HCT116 (cell line): ENCODE results near the gene LRRTM2. TPM values are rescaled to one million over a fixed set of nuclear protein-coding genes. Genes with fewer than 3 reads are reported as not detected.

ENCODE experiments used
- ATAC-seq: fragments of 200-7000 bp; cut with Tn5 transposase; 2 replicates; pipeline ENCODE4 v1.9.1; 2020; ENCODE audit warnings: mild to moderate bottlenecking, moderate library complexity
- BruUV-seq: library from RNA; stranded (reverse); fragments of 400-500 nt; replicated peaks from 2 replicates; lab custom pipeline; 2021; lab: Mats Ljungman, UMichigan
- CTCF ChIA-PET: fragments of 300-600 bp; sonication (Branson Sonifier 250); formaldehyde crosslinking; loops from one replicate; lab custom pipeline; 2021; ENCODE audit warnings: antibody characterized with exemption; lab: Charles Lee
- POLR2A ChIA-PET: fragments of 300-600, 350-600 bp; sonication (Branson Sonifier 250); formaldehyde crosslinking; loops from one replicate; lab custom pipeline; 2021; ENCODE audit warnings: antibody characterized with exemption; lab: Charles Lee
- RAD21 ChIA-PET, 2 experiments: fragments of 300-600 bp; sonication (Branson Sonifier 250); formaldehyde crosslinking; loops; one replicate each; lab custom pipeline; 2023; ENCODE audit warnings: low total read pairs in 2 of 2; ENCODE audit not compliant: uncharacterized antibody in 2 of 2, unreplicated experiment in 2 of 2, low non-redundant PET in 1 of 2; lab: Charles Lee
- DNase-seq: peaks from one replicate; pipeline ENCODE4 v3.0.0-alpha.2; 2010; ENCODE audit warnings: low read depth, low spot score
- H2AFZ ChIP-seq: fragments of 200-600 bp; shearing (Covaris generic), sonication (generic); 2 replicates; pipeline ENCODE4 v1.6.1; 2017; ENCODE audit warnings: low read depth, mixed run types, mixed read lengths, antibody characterized with exemption, low read length; ENCODE audit not compliant: poor library complexity, severe bottlenecking
- H3K27ac ChIP-seq: 2 replicates; pipeline ENCODE4 v1.5.1; 2012; ENCODE audit warnings: low read depth, low read length
- H3K27me3 ChIP-seq: fragments of 200-600 bp; sonication (generic); 2 replicates; pipeline ENCODE4 v1.6.1; 2016; ENCODE audit warnings: mixed run types, low read length, mixed read lengths; ENCODE audit not compliant: insufficient read depth
- H3K36me3 ChIP-seq, 2 experiments: fragments of 200-500 bp in 1 of 2; fragments of 200-600 bp in 1 of 2; sonication (Bioruptor generic) in 1 of 2; sonication (generic) in 1 of 2; 2 replicates each; pipeline versions ENCODE4 v1.5.1 to v1.6.1; 2014 to 2016; ENCODE audit warnings: low read length in 2 of 2, inconsistent platforms in 1 of 2, mixed read lengths in 1 of 2, mixed run types in 1 of 2; ENCODE audit not compliant: insufficient read depth in 2 of 2, control insufficient read depth in 1 of 2
- H3K4me1 ChIP-seq, 2 experiments: fragments of 200-600 bp in 1 of 2; sonication (generic) in 1 of 2; 2 replicates each; pipeline versions ENCODE4 v1.5.1 to v1.6.1; 2012 to 2017; ENCODE audit warnings: low read length in 2 of 2, inconsistent platforms in 1 of 2, mild to moderate bottlenecking in 1 of 2, mixed read lengths in 1 of 2, mixed run types in 1 of 2, moderate library complexity in 1 of 2; ENCODE audit not compliant: insufficient read depth in 2 of 2, control insufficient read depth in 1 of 2
- H3K4me2 ChIP-seq: fragments of 200-600 bp; sonication (generic); 2 replicates; pipeline ENCODE4 v1.6.1; 2017; ENCODE audit warnings: mixed run types, low read length, mixed read lengths
- H3K4me3 ChIP-seq, 2 experiments: fragments of 200-600 bp in 1 of 2; sonication (generic) in 1 of 2; replicated peaks in 1 of 2; 2 replicates each; pipeline ENCODE4 v1.5.1; 2011 to 2016; ENCODE audit warnings: low read length in 2 of 2, control low read depth in 1 of 2, low read depth in 1 of 2, mild to moderate bottlenecking in 1 of 2, mixed read lengths in 1 of 2, mixed run types in 1 of 2
- H3K79me2 ChIP-seq: fragments of 200-600 bp; sonication (generic); 2 replicates; pipeline ENCODE4 v1.6.1; 2017; ENCODE audit warnings: mild to moderate bottlenecking, mixed run types, low read length, moderate library complexity, mixed read lengths; ENCODE audit not compliant: insufficient read depth
- H3K9ac ChIP-seq: fragments of 200-600 bp; sonication (generic); 2 replicates; pipeline ENCODE4 v1.6.1; 2016; ENCODE audit warnings: low read length, mixed read lengths
- H3K9me2 ChIP-seq: fragments of 200-600 bp; sonication (generic), shearing (Covaris generic); 2 replicates; pipeline ENCODE4 v1.6.1; 2017; ENCODE audit warnings: mixed run types, mild to moderate bottlenecking, moderate library complexity; ENCODE audit not compliant: insufficient read depth
- H3K9me3 ChIP-seq, 2 experiments: fragments of 200-500 bp in 1 of 2; fragments of 200-600 bp in 1 of 2; sonication (Bioruptor generic) in 1 of 2; sonication (generic) in 1 of 2; 2 replicates each; pipeline ENCODE4 v1.6.1; 2014 to 2017; ENCODE audit warnings: low read length in 2 of 2, mixed read lengths in 2 of 2, inconsistent platforms in 1 of 2, low read depth in 1 of 2, mild to moderate bottlenecking in 1 of 2, mixed run types in 1 of 2, moderate library complexity in 1 of 2; ENCODE audit not compliant: control insufficient read depth in 1 of 2, insufficient read depth in 1 of 2
- H4K20me1 ChIP-seq: fragments of 200-600 bp; sonication (generic), shearing (Covaris generic); 2 replicates; pipeline ENCODE4 v1.6.1; 2017; ENCODE audit warnings: mixed run types, mild to moderate bottlenecking, moderate library complexity; ENCODE audit not compliant: insufficient read depth
- EGR1 ChIP-seq: IDR thresholded peaks from 2 replicates; pipeline ENCODE4 v1.6.1; 2012; ENCODE audit warnings: low read depth
- ELF1 ChIP-seq: IDR thresholded peaks from 2 replicates; pipeline ENCODE4 v1.6.1; 2012; ENCODE audit warnings: low read depth, borderline replicate concordance
- EZH2 ChIP-seq: fragments of 200-600 bp; sonication (generic); IDR thresholded peaks from 2 replicates; pipeline ENCODE4 v1.6.1; 2017; ENCODE audit warnings: antibody characterized with exemption, mixed run types
- EZH2phosphoT487 ChIP-seq: fragments of 200-600 bp; IDR thresholded peaks from 2 replicates; pipeline ENCODE4 v1.6.1; 2018; ENCODE audit warnings: antibody characterized with exemption, borderline replicate concordance
- JUND ChIP-seq: IDR thresholded peaks from 2 replicates; pipeline ENCODE4 v1.6.1; 2012
- MAX ChIP-seq: IDR thresholded peaks from 2 replicates; pipeline ENCODE4 v1.6.1; 2012
- POLR2AphosphoS5 ChIP-seq: IDR thresholded peaks from 2 replicates; pipeline ENCODE4 v1.6.1; 2011; ENCODE audit warnings: mild to moderate bottlenecking, low read depth, low read length, moderate library complexity
- RAD21 ChIP-seq: IDR thresholded peaks from 2 replicates; pipeline ENCODE4 v1.6.1; 2012; ENCODE audit warnings: low read depth, mild to moderate bottlenecking
- SIN3A ChIP-seq: IDR thresholded peaks from 2 replicates; pipeline ENCODE4 v1.6.1; 2012; ENCODE audit warnings: low read depth
- SP1 ChIP-seq: IDR thresholded peaks from 2 replicates; pipeline ENCODE4 v1.6.1; 2012; ENCODE audit warnings: low read depth
- SRF ChIP-seq: IDR thresholded peaks from 2 replicates; pipeline ENCODE4 v1.6.1; 2012; ENCODE audit warnings: low read depth
- ZFX ChIP-seq: fragments of 450-650 bp; IDR thresholded peaks from 2 replicates; pipeline ENCODE4 v1.6.1; 2017
- intact Hi-C: fragments of 100-400 bp; cut with micrococcal nuclease; formaldehyde crosslinking; loops from 2 replicates; pipeline ENCODE4 v1.10.0; 2022
- total RNA-seq: library from RNA; stranded (reverse); gene quantifications from one replicate; pipeline ENCODE4 v1.2.1, GENCODE V29; 2021; ENCODE audit not compliant: unreplicated experiment
- TF ChIP-seq, protein P1 (sequence below): IDR thresholded peaks from 2 replicates; pipeline ENCODE4 v1.6.1; 2012

LRRTM2 gene
- total RNA-seq, 1 experiment from 2014 or later = not detected

DNA sequence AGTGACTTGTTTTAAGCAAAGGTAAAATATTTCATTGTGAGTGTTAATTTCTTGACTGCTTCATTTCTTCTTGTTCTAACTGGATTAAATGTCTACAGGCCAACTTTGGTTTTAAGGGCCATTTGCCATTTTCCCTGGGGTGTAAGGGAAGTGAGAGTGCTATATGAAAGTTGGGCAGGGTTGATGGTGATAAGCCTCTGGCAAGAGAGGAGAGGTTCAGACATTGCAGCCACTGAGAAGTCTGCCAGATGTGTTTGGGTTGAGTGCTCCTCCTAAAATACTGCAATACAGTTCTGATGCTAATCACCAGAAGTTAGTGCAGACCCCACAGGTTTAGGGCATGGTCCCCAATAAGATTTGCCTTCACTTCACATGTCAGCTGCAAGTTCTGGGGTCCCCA, 14.9 kb upstream of the LRRTM2 start:
- Histone ChIP-seq H4K20me1 (no peaks in the 10 kb centered on the region), H3K9ac (no peak overlapping the region), H3K4me1 (no peaks in the 10 kb centered on the region), H3K27me3 (no peaks in the 10 kb centered on the region), H2AFZ (no peak overlapping the region), H3K4me2 (no peak overlapping the region), H3K27ac (no peak overlapping the region), H3K9me2 (no peaks in the 10 kb centered on the region), H3K4me3 (no peak overlapping the region), H3K79me2 (peaks cover 5% of the 10 kb centered on the region; the same call in 1 of the 2 replicates), H3K36me3 (peaks cover 9 to 50% of the 10 kb centered on the region in 2 experiments; a peak in 3 of 4 replicates), H3K9me3 (no peaks in the 10 kb centered on the region; a peak in 1 of 4 replicates)
- no peak for ATAC-seq
- DNase-seq = no peak
- ChIA-PET CTCF (no interaction called here), POLR2A (no interaction called here), RAD21 (no interaction called here)
- TF ChIP-seq EZH2phosphoT487 (no peak), EGR1 (no peak), POLR2AphosphoS5 (no peak), ELF1 (no peak), ZFX (no peak), SP1 (no peak)
- BruUV-seq = no TSS peak
- intact Hi-C loops = no loop called here

DNA sequence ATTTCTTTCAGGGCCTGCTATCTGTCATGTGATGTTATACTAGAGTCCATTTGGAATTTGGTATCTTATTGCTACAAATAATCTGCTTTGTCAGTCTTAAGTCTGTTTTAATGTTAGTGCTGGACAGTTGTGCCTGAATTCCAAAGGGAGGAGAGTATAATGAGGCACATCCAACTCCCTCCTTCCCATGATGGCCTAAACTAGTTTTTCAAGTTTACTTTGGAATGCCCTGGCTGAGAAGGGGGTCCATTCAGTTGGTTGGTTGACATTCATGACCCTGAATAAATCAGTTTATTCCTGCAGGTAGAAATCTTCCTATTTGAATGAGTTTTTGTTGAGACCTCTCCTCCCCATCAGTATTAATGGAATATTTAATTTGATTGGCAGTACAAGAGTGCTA, 9.4 kb upstream of the LRRTM2 start:
- H3K9me3 ChIP-seq = no peaks in the 10 kb centered on the region
- ATAC-seq (no peak), DNase-seq (no peak)
- H3K9me2 ChIP-seq = no peaks in the 10 kb centered on the region
- H3K4me2 ChIP-seq = no peak overlapping the region
- no peak for TF ChIP-seq SP1
- TF ChIP-seq JUND = no peak
- TF ChIP-seq EGR1 = no peak
- TF ChIP-seq MAX = no peak
- TF ChIP-seq EZH2 = no peak
- TF ChIP-seq ELF1 = no peak
- no peak for TF ChIP-seq SIN3A
- no peak for TF ChIP-seq POLR2AphosphoS5
- TF ChIP-seq RAD21 = no peak
- TF ChIP-seq SRF = no peak
- TF ChIP-seq, protein P1, sequence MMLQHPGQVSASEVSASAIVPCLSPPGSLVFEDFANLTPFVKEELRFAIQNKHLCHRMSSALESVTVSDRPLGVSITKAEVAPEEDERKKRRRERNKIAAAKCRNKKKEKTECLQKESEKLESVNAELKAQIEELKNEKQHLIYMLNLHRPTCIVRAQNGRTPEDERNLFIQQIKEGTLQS = no peak
- H3K36me3 ChIP-seq = peaks cover 9 to 32% of the 10 kb centered on the region in 2 experiments; a peak in 3 of 4 replicates
- H4K20me1 ChIP-seq = no peaks in the 10 kb centered on the region
- no peak overlapping the region for H3K27ac ChIP-seq
- ChIA-PET CTCF (no interaction called here), POLR2A (no interaction called here), RAD21 (no interaction called here)
- BruUV-seq = no TSS peak
- H3K4me1 ChIP-seq = no peaks in the 10 kb centered on the region
- no peaks in the 10 kb centered on the region for H3K27me3 ChIP-seq
- H2AFZ ChIP-seq = no peak overlapping the region
- no peak overlapping the region for H3K4me3 ChIP-seq
- intact Hi-C loops = no loop called here
- no peak overlapping the region for H3K9ac ChIP-seq
- H3K79me2 ChIP-seq = peaks cover 50% of the 10 kb centered on the region
